HUES48 (cell line): ENCODE measurements around the gene TCF12.
"Not testable (repeated sequence)": the region's sequence is repeated elsewhere in the genome, so short reads cannot be mapped to it uniquely, and the experiment has no call there.

Source experiments
- H3K27ac ChIP-seq: one replicate; pipeline ENCODE4 v1.7.0; 2013; ENCODE audit warnings: low read depth, low read length, inconsistent platforms
- H3K27me3 ChIP-seq: 2 replicates; pipeline ENCODE4 v1.6.1; 2013; ENCODE audit warnings: mild to moderate bottlenecking, low read length; ENCODE audit not compliant: control insufficient read depth, insufficient read depth
- H3K36me3 ChIP-seq: 2 replicates; pipeline ENCODE4 v1.6.1; 2013; ENCODE audit warnings: low read length; ENCODE audit not compliant: control insufficient read depth, insufficient read depth
- H3K4me1 ChIP-seq: 2 replicates; pipeline ENCODE4 v1.6.1; 2013; ENCODE audit warnings: mild to moderate bottlenecking, low read length; ENCODE audit not compliant: control insufficient read depth, insufficient read depth
- H3K4me3 ChIP-seq: 2 replicates; pipeline ENCODE4 v1.5.1; 2013; ENCODE audit warnings: mild to moderate bottlenecking, low read depth, low read length
- H3K9ac ChIP-seq: 2 replicates; pipeline ENCODE4 v1.6.1; 2013; ENCODE audit warnings: mild to moderate bottlenecking, low read depth, low read length, moderate library complexity
- H3K9me3 ChIP-seq: 2 replicates; pipeline ENCODE4 v1.6.1; 2013; ENCODE audit warnings: low read length; ENCODE audit not compliant: control insufficient read depth, insufficient read depth

The TCF12 gene

GRCh38 chr15:57090496-57090859, 172.0 kb downstream of the TCF12 start:
- Histone ChIP-seq H3K9ac (no peak overlapping the region), H3K9me3 (no peaks in the 10 kb centered on the region), H3K4me1 (peaks cover 11% of the 10 kb centered on the region; the same call in 1 of the 2 replicates), H3K27ac (no peak overlapping the region), H3K27me3 (no peaks in the 10 kb centered on the region), H3K4me3 (no peak overlapping the region), H3K36me3 (peaks cover 6% of the 10 kb centered on the region; the same call in 1 of the 2 replicates)

DNA sequence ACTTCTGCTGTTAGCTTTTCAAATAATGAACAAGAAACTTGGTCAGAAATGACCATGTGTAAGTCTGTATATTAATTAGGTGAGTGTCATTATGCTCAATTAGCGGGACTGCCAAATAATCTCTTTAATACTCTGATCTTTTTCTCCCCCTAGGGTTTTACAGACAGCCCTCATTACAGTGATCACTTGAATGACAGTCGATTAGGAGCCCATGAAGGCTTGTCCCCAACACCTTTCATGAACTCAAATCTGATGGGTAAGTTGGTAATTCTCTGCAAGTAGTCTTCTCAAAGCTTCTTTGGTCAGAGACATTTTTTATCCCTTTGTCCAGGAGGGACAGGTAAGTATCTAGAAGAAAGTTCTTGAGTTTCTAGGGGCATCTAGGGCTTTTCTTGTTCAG, 173.2 kb downstream of the TCF12 start:
- H3K9me3 ChIP-seq: no peaks in the 10 kb centered on the region
- H3K4me3 ChIP-seq: no peak overlapping the region
- no peak overlapping the region for H3K27ac ChIP-seq
- no peak overlapping the region for H3K9ac ChIP-seq
- peaks cover 11% of the 10 kb centered on the region; the same call in 1 of the 2 replicates for H3K4me1 ChIP-seq
- peaks cover 6% of the 10 kb centered on the region; the same call in 1 of the 2 replicates for H3K36me3 ChIP-seq
- H3K27me3 ChIP-seq: no peaks in the 10 kb centered on the region

- H3K36me3 ChIP-seq: peaks cover 6% of the 10 kb centered on the region; the same call in 1 of the 2 replicates
- no peaks in the 10 kb centered on the region for H3K27me3 ChIP-seq
- H3K4me1 ChIP-seq: peaks cover 11% of the 10 kb centered on the region; the same call in 1 of the 2 replicates
- H3K4me3 ChIP-seq: no peak overlapping the region
- no peaks in the 10 kb centered on the region for H3K9me3 ChIP-seq
- no peak overlapping the region for H3K27ac ChIP-seq
- no peak overlapping the region for H3K9ac ChIP-seq
These were observed 173.8 kb downstream of the TCF12 start for GRCh38 chr15:57092252-57092651.

GRCh38 chr15:57094321-57095257, 176.1 kb downstream of the TCF12 start:
- H3K27ac ChIP-seq: no peak overlapping the region
- peaks cover 6% of the 10 kb centered on the region; the same call in 1 of the 2 replicates for H3K36me3 ChIP-seq
- no peak overlapping the region for H3K4me3 ChIP-seq
- H3K27me3 ChIP-seq: no peaks in the 10 kb centered on the region
- H3K9ac ChIP-seq: no peak overlapping the region
- H3K4me1 ChIP-seq: peaks cover 11% of the 10 kb centered on the region; the same call in 1 of the 2 replicates
- H3K9me3 ChIP-seq: no peaks in the 10 kb centered on the region

- Histone ChIP-seq H3K9me3 (no peaks in the 10 kb centered on the region), H3K9ac (no peak overlapping the region), H3K27me3 (no peaks in the 10 kb centered on the region), H3K36me3 (peaks cover 6% of the 10 kb centered on the region; the same call in 1 of the 2 replicates), H3K27ac (no peak overlapping the region), H3K4me3 (no peak overlapping the region), H3K4me1 (peaks cover 11% of the 10 kb centered on the region; the same call in 1 of the 2 replicates)
These were observed 177.5 kb downstream of the TCF12 start for GRCh38 chr15:57095896-57096295.

DNA sequence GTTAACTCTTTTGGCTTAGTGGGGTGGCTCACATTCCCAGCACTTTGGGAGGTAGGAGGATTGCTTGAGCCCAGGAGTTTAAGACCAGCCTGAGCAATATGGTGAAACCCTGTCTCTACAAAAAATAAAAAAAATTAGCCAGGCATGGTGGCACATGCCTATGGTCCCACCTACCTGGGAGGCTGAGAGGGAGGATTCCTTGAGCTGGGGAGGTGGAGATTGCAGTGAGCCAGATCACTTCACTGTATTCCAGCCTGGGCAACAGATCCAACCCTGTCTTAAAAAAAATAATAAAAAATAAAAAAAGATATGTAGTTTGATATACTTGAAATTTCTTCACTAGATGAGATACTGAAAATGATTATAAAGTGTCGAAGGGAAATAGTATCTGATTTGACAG, 178.8 kb downstream of the TCF12 start:
- Histone ChIP-seq H3K4me1 (peaks cover 11% of the 10 kb centered on the region; the same call in 1 of the 2 replicates), H3K4me3 (no peak overlapping the region), H3K9me3 (no peaks in the 10 kb centered on the region), H3K27ac (no peak overlapping the region), H3K9ac (no peak overlapping the region), H3K27me3 (no peaks in the 10 kb centered on the region), H3K36me3 (peaks cover 2% of the 10 kb centered on the region; the same call in 1 of the 2 replicates)

DNA sequence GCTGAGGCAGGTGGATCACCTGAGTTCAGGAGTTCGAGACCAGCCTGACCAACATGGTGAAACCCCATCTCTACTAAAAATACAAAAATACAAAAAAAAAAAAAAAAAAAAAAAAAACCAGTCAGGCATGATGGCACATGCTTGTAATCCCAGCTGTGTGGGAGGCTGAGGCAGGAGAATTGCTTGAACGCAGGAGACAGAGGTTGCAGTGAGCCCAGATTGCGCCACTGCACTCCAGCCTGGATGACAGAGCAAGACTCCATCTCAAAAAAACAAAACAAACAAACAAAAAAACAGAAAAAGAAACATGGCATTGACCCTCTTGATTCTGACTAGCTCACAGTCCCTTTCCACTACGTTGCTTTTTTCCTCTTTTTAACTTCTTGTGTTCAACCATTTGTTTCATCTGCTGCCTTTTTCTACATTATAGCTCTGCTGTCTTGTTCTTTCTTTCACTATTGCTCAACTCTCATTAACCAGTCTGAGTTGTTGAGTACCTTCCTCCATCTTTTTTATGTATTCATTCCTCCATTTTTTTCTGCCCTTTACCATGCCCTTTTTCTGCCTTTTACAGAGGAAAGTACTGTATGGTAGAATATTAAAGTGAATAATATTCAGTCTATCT, 179.6 kb downstream of the TCF12 start:
- not testable (repeated sequence) for H3K4me3 ChIP-seq, H3K9ac ChIP-seq, H3K9me3 ChIP-seq, H3K36me3 ChIP-seq, H3K27ac ChIP-seq, H3K27me3 ChIP-seq
- peaks cover 11% of the 10 kb centered on the region; the same call in 1 of the 2 replicates for H3K4me1 ChIP-seq

- no peaks in the 10 kb centered on the region for H3K27me3 ChIP-seq
- H3K36me3 ChIP-seq: no peaks in the 10 kb centered on the region
- no peak overlapping the region for H3K4me3 ChIP-seq
- peaks cover 8% of the 10 kb centered on the region; the same call in 1 of the 2 replicates for H3K4me1 ChIP-seq
- H3K9ac ChIP-seq: no peak overlapping the region
- no peak overlapping the region for H3K27ac ChIP-seq
- no peaks in the 10 kb centered on the region for H3K9me3 ChIP-seq
These were observed 180.5 kb downstream of the TCF12 start for GRCh38 chr15:57098896-57099295.

DNA sequence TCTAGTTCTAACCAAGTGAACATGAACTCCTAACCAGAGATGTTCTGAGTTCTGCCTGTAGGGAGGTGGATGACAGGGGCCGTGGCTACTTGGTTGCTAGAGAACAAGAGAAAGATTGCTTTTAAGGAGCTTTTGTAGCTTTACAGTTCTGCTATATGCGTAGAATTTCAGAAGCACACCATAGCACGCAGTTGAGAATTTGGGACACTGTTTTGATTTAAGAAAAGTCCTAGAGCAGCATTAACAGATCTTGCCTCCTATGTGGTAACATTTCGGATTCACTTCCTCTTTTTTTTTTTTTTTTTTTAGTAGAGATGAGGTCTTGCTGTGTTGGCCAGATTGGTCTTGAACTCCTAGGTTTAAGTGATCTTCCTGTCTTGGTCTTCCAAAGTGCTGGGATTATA, 181.7 kb downstream of the TCF12 start:
- Histone ChIP-seq H3K4me3 (no peak overlapping the region), H3K9ac (no peak overlapping the region), H3K27ac (no peak overlapping the region), H3K4me1 (no peaks in the 10 kb centered on the region), H3K9me3 (no peaks in the 10 kb centered on the region), H3K27me3 (no peaks in the 10 kb centered on the region), H3K36me3 (no peaks in the 10 kb centered on the region)

DNA sequence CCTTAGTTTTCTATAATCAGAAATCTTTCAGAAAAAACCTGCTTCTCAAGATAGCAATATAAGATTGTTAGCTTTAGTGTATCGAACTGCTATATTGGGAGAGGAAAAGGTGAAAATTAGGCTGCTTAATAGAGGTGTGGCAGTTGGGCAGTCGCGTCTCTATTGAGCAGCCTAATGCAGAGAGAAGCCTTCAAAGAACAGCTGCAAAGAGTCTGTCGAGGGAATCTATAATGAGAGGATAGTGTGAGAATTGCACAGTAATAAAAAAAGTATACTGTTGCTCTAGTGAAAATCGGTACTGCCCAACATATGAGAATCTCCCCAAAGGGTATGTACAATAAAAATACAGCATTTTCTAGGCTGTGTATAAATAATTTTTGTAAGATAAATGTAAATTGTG, 184.4 kb downstream of the TCF12 start:
- H3K9me3 ChIP-seq: no peaks in the 10 kb centered on the region
- H3K4me3 ChIP-seq: no peak overlapping the region
- H3K36me3 ChIP-seq: no peaks in the 10 kb centered on the region
- H3K4me1 ChIP-seq: no peaks in the 10 kb centered on the region
- no peaks in the 10 kb centered on the region for H3K27me3 ChIP-seq
- no peak overlapping the region for H3K9ac ChIP-seq
- H3K27ac ChIP-seq: no peak overlapping the region

GRCh38 chr15:57108296-57108695, 189.9 kb downstream of the TCF12 start:
- no peak overlapping the region for H3K9ac ChIP-seq
- no peaks in the 10 kb centered on the region for H3K9me3 ChIP-seq
- H3K36me3 ChIP-seq: no peaks in the 10 kb centered on the region
- no peak overlapping the region for H3K4me3 ChIP-seq
- no peaks in the 10 kb centered on the region for H3K27me3 ChIP-seq
- no peak overlapping the region for H3K27ac ChIP-seq
- peaks cover 20% of the 10 kb centered on the region for H3K4me1 ChIP-seq
